C4-2B (cell line): Measurements from ENCODE around the gene THBS1.

ENCODE experiments used
- H3K27ac ChIP-seq: fragments of 450-650 bp; 2 replicates; pipeline ENCODE4 v1.5.1; 2017
- CTCF ChIP-seq: fragments of 450-650 bp; conservative IDR thresholded peaks from 2 replicates; pipeline ENCODE4 v1.5.1; 2017; ENCODE audit warnings: mild to moderate bottlenecking
- ZFX ChIP-seq: fragments of 450-650 bp; IDR thresholded peaks from 2 replicates; pipeline ENCODE4 v1.6.1; 2017

The THBS1 gene

DNA sequence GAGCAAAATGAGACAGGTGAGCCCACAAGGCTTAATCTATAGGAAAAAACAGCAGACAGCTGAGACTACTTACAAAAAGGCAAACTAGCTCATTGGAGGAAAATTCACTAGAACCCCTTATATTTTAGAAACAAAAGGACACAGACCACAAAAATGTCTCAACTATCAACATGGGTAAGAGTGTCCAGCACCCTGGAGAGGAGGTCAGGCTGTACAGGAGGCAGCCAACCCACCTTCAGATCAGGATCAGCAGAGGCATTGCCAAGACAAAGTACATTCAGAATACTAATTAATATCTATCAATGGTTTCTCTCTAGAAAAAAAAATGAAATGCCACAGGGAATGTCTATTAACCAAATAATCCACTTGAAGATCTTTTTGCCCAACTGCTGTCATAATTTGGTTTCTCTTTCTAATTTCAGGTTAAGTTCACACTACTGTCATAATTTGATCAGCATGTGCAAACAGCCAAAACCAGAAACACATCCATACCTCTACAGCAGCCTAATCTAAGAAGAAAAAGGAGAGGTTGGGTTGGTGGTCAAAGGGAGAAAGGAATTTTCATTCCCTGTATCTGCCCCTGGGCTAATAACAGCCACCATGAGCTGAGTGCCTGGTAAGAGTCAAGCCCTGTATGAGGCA is 26.0 kb upstream of the THBS1 start:
- no peak for TF ChIP-seq ZFX
- TF ChIP-seq CTCF: no peak
- peak overlapping the region; percentile 48; the same call in 1 of the 2 replicates for H3K27ac ChIP-seq

DNA sequence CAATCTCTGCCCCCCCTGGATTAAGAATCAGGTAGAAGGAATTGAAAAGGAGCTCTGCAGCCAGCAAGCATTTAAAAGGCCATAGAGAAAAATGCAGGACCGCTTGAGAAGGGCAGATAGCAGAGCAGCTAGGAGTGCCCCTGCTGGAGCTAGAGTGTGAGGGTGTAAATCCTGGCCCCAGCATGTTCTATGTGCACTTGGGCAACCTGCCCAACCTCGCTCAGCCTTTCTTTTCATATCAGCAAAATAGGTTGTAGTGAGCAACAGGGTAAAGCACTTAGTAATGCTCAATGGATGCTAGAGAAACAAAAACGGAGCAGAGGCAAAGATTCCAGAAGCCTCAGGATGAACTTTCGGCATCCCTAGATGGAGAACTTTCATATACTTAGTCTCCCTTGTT is 25.0 kb upstream of the THBS1 start:
- no peak for TF ChIP-seq CTCF
- TF ChIP-seq ZFX: no peak
- H3K27ac ChIP-seq: peak overlapping the region; percentile 48

- H3K27ac ChIP-seq: no peak overlapping the region
- TF ChIP-seq ZFX (no peak), CTCF (no peak)
Measured at GRCh38 chr15:39556461-39556860, 24.4 kb upstream of the THBS1 start.

DNA sequence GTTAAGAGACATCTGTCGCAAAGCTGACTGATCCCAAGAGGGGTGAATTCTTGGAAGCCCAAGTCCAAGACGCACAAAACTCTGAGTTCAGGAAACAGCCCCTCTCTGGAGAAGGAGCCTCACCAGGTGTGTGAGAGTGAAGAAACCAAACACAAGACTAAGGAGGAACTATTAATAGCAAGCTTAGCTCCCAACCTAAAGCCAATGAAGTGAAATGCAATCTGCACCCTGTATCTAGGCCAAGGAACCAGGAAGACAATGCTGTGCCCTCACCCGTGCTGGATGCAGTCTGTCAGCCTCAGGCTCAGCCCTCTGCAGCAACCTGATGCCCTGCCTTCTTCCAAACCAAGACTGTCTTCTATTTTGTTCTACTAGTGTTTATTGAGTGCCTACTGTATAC is 22.5 kb upstream of the THBS1 start:
- H3K27ac ChIP-seq: peak overlapping the region; percentile 20; the same call in 1 of the 2 replicates
- TF ChIP-seq ZFX (no peak), CTCF (no peak)

DNA sequence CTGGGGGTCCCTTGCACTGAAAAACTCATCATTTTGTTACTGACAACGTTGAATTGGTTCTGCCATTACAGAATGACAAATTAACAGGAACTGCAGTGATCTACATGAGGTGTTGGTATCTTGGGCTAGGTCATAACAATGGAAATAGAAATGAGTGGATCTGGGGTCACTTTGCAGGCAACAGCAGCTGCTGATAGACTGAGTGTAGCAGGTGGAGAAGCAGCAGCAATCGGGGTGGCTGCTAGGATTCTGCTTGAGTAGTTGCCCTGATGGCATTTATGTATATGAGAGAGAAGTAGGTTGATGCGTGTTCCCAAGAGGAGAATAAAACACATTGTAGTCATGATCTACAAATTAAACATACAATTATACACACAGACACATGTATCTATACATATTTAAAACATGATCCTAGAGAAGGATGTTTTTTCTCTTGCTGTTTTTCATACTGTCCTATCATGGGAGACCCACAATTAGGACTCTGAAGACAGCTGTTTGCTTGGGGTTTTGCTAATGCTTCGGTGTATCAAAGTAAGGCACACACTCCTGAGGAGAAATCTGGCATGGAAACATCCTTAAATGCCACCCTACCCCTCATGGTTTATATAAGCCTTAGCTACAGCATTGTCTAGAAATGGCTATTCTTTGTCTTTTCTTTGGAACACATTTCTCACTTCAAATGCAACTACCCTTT is 15.8 kb upstream of the THBS1 start:
- no peak overlapping the region for H3K27ac ChIP-seq
- TF ChIP-seq ZFX (no peak), CTCF (no peak)

DNA sequence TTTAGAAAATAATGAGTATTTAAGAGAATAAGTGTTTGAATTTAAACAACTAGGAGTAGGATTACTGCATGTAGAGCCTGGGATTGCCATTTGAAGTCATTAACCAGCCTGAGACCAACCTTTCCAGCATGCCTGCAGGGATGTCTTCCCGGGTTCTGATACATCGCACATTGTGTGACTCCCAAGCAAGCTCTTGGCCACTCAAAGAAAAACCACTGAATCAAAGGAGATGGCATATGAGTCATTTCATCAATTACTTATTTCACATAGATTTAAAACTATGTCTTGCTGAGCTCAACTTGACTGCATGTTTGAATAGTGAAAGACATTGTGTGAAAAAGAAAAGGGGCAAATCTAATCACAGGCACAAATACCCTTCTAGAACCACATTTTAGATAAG is 15.0 kb upstream of the THBS1 start:
- H3K27ac ChIP-seq: no peak overlapping the region
- TF ChIP-seq ZFX (no peak), CTCF (no peak)

DNA sequence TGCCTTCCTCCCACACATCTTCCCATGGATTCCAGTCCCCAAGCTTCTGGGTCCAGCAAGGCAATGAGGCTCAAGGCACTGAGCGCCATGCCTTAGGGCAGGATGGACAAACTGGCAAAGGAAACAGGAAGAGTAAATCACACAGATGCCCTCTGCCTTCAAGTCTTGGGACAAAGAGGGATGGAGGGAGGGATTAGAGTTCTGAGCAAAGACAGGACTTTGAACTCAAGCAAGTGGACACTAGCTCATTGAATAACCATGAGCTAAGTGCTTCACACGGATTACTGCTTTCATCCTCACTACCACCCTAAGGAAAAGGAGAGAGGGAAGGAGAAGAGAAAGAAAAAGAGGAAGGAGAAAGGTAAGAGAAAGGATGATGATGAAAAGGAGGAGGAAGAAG is 7.6 kb upstream of the THBS1 start:
- TF ChIP-seq CTCF: no peak
- TF ChIP-seq ZFX: no peak
- peak overlapping the region; percentile 3; the same call in 1 of the 2 replicates for H3K27ac ChIP-seq
